NCI-H187 treated with DMSO at 0.1 percent for 48 hours (cell line): ENCODE data around the gene CPNE5.

Experiments
- DNase-seq: peaks from one replicate; lab custom pipeline; 2025; lab: John Stamatoyannopoulos, UW

The CPNE5 gene

GRCh38 chr6:36838896-36839748, at the start of gene CPNE5:
CPNE5 (minus strand) TSS chr6:36839444; CDS start chr6:36839377, 67 bp downstream.
- DNase-seq, result no peak

- DNase-seq, result no peak
Measured at GRCh38 chr6:36888115-36888643, 48.9 kb upstream of the CPNE5 start.

DNA sequence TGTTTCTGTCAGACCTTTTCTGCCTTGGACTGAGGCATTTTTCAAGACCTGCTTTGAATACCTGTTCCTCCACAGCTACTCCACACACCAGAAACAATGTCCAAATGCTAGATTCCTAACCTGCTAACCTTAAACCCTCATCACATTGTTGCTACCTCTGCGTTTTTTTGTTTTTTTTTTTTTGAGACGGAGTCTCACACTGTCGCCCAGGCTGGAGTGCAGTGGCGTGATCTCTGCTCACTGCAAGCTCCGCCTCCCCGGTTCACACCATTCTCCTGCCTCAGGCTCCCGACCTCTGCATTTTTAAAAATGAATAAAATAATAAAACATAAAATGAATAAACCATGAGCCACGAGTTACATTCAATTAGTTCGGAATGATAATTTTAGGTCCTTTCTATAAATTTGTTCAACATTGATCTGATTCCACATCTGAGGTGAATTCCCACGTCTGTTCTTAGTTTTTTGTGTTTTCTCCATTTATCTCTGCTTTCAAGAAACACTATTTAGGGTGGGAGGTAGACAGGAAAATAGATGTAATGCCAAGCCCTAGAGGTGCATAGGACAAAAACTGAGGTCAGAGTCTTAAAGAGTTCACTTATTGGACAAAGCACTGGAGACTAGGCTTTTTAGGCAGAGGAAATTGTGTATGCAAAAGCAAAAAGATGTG, 47.8 kb upstream of the CPNE5 start:
- no peak for DNase-seq

DNA sequence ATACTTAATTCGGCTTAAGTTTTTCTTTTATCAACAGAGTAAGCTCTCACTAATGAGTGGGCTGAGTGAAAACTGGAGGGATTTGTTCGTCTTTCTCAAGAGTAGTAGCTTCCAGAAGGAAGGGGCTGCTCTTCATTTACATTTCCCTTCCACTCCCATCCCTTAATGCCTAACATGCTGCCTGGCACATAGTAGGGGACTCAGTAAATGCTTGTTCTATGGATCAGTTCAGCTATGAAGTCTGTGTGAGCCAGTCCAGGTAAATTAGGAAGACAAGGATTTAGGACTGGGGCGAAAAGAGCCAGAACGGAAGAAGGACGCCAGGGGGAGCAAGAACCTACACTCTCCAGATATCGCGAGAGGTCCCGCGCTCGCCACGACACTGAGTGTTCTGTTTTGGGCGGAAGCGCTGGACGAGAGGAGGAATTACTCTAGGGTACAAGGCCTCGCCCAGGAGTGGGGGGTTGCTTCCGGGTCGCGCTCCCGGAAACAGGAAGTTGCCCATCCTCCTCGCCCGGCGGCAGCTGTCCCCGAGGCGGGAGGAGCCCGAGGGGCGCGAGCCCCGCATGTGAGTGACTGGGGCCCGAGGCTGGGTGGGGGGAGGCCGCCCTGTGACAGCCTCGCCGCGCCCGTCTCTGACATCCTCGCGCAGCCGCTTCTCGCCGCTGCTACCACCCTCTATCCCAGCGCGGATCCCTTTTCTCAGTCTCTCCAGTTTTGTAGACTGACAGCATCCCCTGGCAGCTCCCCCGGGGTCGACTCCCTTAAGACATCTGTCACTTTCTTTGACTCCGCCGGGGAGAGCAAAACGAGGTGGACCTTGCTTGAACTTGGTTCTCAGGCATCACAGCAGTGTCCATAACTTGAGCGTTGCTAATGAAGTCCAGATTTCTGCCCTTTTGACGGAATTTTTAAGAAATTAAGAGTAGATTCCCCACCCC, 46.5 kb upstream of the CPNE5 start, which contains the start of gene C6orf89:
Gene C6orf89 (plus strand): TSS at position 492 of the 941 bp plus-strand sequence. CDS start 13,493 bp downstream, outside the sequence.
- peak; percentile 94 for DNase-seq

DNA sequence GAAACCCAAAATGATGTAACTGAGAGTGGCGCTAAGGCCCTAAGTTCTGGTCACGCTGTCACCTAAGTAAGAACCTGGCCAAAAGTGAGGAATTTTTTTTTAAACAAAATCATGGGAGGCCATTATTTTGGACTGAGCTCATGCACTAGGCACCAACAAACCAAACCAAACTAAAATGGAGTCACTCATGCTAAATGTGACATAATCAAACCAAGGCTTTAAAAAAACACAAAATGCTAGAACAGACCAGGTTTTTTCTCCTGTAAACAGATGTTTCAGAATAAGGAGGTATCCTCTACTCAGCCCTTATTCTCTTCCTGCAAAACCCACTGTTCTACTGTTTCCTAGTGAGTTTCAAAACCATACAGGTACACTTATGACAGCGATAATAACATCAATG, 45.4 kb upstream of the CPNE5 start:
- no peak for DNase-seq

- no peak for DNase-seq
Measured at GRCh38 chr6:36875250-36875633, 36.0 kb upstream of the CPNE5 start.

- peak; percentile 83 for DNase-seq
Measured at GRCh38 chr6:36874443-36875249, 35.4 kb upstream of the CPNE5 start, which contains the start of gene PPIL1. PPIL1 (minus strand) TSS chr6:36874803; CDS start chr6:36874772, 31 bp downstream.

DNA sequence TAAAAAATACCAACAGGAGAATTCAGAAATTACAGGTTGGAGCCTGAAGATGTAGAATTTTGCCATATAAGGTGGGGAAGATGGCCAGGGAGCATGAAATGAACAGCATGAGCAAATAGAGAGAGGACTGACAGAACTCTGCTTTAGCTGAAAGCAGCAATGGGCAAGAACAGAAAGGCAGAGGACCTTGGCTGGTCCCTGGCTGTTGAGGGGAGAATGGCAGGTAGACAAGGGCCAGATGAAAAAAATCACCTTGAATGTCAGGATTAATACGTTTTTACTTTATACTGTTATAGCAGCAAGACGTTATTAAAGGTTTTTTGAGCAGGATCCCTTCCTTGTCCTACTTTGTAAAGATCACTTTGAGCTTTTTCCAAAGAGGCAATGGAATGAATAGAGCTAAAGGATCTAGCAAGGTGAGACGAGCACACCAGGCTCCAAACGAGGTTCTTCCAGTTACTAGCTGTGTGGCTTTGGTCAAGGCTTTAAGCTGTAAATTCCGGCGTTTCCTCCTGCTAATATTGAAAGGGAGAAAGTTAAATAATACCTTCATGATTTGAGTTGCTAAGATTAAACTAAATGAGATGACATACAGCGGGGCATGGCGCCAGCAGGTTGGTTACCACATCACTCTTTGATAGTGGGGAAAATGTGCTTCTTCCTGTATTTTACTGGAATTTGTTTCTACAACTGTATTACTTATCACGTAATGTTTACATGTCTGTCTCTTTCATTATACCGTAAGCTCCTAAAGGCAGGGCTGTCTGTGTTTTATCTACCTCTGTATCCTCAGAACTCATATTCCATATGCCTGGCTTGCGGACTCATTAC, 34.6 kb upstream of the CPNE5 start:
- no peak for DNase-seq

DNA sequence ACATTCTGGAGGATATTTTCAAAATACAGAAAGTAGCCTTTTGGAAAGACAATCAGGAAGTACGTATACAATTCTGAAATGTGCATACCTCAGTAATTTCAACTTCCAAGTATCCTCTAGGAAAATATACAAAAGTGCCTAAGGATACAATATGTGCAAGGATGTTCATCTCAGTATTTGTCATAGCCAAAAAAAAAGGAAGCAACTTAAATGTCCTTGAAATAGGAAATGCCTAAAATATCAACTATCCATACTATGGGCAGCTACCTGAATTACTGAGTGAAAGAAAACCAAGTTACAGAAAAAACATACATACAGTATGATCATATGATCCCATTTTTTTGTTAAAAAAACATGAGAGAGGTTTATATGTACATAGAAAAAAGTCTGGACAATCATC, 33.9 kb upstream of the CPNE5 start:
- no peak for DNase-seq

DNA sequence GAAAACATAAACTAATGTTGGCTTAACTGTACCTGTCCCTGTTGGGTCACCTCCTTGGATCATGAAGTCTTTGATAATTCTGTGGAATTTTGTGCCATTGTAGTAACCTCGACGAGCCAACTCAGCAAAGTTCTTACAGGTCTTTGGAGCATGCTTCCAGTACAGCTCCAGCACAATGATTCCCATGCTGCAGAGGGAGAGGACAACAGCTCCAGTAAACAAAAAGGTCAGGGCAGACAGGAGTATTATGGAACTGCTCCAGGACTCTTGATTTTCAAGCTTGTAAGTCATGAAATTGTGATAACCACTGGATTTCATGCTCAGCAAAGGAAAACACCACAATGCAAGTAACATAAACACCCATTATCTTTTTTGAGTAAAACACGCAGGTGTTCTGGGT, 32.4 kb upstream of the CPNE5 start:
- DNase-seq, result no peak

DNA sequence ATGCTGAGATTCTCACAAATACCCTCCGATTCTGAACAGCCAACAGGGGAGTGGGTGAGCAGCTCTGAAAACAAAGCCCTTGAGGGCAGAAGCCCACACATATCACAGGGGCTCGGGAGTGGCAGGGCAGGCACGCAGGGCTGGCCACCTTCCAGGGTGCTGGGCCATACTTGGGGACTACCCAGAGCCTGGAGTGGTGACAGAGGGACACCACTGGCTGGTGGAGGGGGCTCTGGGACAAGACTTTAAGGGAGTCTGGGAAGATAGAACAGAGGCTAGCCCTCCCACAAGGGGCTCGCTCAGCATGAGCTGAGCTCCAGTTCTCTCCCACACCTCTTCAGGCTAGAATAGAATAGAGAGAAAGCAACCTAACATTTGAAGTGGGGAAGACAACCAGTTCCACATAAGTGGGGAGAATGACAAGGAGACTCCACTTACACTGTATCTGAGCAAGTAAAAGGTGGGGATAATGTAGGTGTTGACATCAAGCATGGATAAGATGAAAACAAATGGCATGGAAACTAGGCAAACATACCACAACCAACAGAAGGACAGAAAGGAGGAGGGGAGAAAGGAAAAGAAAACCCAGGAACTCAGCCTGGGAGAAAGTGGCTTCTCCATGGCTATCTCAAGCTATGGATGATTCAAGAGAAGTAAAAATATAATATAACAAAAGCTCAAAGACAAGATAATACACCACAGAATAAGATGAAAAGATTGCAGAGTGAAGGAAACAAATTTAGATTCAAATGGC, 28.4 kb upstream of the CPNE5 start:
- DNase-seq, result peak; percentile 55

DNA sequence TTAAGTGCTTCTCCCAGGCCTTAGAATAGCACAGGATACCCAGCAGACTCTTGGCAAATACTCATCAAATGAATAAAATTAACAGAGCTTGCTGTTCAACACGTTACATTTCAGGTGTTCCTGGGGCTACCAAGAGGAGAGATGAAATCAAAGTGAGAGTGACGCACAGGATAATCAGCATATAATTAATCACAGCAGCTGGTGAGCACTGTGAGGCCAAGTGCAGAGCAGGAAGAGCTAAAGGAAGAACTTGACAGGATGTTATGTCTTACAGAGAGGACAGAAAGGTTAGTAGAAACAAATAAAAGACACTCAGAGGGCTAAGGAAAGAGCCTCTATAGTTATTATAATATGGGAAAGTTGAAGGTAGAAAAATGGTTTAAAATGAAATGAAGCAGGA, 26.6 kb upstream of the CPNE5 start:
- DNase-seq, result no peak

GRCh38 chr6:36863670-36864540, 24.7 kb upstream of the CPNE5 start:
- DNase-seq, result peak; percentile 20

- no peak for DNase-seq
Measured at GRCh38 chr6:36862848-36863382, 23.7 kb upstream of the CPNE5 start.

GRCh38 chr6:36862164-36862847, 23.1 kb upstream of the CPNE5 start:
- no peak for DNase-seq

DNA sequence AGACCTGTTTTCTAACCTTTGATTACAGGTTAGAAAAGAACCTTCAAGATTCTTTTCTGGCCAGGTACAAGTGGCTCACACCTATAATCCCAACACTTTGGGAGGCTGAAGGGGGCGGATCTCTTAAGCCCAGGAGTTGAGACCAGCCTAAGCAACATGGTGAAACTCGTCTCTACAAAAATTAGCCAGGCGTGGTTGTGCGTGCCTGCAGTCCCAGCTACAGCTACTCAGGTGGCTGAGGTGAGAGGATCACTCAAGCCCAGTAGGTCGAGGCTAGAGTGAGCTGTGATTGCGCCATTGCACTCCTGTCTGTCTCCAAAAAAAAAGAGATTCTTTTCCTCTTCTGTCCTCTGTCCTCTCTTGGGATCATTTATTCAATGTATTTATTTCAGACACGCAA, 20.9 kb upstream of the CPNE5 start:
- no peak for DNase-seq

DNA sequence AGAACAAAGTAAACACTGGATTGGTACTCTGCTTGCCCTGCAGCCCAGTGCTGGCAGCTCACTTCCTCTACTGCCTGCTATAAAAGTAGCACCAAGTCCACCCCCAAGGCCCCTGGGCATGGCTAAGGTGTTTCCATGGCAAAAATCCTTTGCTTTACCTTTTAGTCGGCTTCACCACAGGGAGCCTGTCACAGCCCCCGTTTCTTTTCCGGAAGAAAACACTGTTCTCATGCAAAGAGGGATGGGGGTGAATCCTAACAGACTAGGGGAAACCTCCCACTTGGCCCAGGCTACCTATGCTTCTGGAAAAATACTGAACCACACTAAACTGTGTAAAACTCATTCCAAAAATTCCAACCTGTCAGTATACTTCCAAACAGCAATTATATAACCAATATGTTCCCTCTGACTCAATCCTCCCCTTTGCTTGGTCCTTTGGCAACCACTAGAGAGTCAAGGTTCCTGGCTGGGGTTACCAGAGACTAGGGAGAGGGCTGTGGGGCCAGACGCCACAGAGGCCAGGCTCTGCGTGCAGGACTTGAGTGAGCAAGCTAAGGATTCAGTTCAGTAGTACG, 19.2 kb upstream of the CPNE5 start:
- DNase-seq, result no peak
